ENCODE measurements around the gene KLB.

- no peak for TF ChIP-seq CTCF (IDR thresholded peaks at IDR 0.05)
- no peak for TF ChIP-seq POLR2A (IDR thresholded peaks at IDR 0.05; ENCODE audit: low read depth)
- no peak for TF ChIP-seq EP300 (IDR thresholded peaks at IDR 0.05)
- TF ChIP-seq POLR2AphosphoS5 (IDR thresholded peaks at IDR 0.05): no peak
Measured at GRCh38 chr4:39476187-39476895, 69.6 kb downstream of the KLB start.
